Right ventricle myocardium inferior (tissue), 1 donor: Measurements from ENCODE around the gene KCTD15. TPM values are rescaled to one million over a fixed set of nuclear protein-coding genes. Genes with fewer than 3 reads are reported as not detected.

Source experiments
- total RNA-seq: library from RNA; stranded (reverse); fragmentation: NEBNext Ultra II Directional; extraction: Animal tissue kit (Norgen Biotek cat#: 25700); gene quantifications from one replicate; pipeline ENCODE4 v1.2.1, GENCODE V29; 2021
- donor health status: DM: no; HTN: yes; CAD: no; lungs with severe emphysema.

Gene KCTD15
- total RNA-seq, 1 donor from 2014 or later, result 10.1 TPM

Other genes starting within 250 kb of the KCTD15 start
- gene CHST8, start 174.9 kb upstream of the KCTD15 start, total RNA-seq, result 0.27 TPM